22Rv1 (cell line): ENCODE data around the gene FATE1.

Source experiments
- ZFX ChIP-seq: fragments of 450-650 bp; IDR thresholded peaks from 2 replicates; pipeline ENCODE4 v1.6.1; 2017; ENCODE audit warnings: antibody characterized with exemption, borderline replicate concordance
- TF ChIP-seq, protein P1 (sequence below): fragments of 450-650 bp; IDR thresholded peaks from 2 replicates; pipeline ENCODE4 v1.5.1; 2017; ENCODE audit warnings: mild to moderate bottlenecking

DNA sequence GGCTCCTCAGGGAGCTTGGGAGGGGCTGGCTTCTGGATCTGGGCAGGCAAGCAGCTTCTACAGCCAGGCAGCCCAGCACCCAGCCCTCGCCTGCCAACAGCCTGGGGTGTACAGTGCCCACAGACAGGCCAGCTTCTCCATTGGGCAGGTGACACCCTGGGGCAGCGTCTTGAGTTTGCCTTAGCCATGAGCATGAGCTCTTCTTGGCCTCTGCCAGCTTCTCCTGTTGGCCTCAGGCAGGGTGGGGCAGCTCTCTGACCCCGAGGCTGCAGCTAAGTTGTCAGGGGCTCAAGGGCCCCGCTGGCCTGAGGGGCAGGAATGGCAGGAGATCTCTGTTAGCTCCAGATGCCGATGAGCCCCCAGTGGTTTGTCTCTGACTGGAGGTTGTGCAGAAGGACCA, 10.9 kb downstream of the FATE1 start:
- TF ChIP-seq, protein P1, sequence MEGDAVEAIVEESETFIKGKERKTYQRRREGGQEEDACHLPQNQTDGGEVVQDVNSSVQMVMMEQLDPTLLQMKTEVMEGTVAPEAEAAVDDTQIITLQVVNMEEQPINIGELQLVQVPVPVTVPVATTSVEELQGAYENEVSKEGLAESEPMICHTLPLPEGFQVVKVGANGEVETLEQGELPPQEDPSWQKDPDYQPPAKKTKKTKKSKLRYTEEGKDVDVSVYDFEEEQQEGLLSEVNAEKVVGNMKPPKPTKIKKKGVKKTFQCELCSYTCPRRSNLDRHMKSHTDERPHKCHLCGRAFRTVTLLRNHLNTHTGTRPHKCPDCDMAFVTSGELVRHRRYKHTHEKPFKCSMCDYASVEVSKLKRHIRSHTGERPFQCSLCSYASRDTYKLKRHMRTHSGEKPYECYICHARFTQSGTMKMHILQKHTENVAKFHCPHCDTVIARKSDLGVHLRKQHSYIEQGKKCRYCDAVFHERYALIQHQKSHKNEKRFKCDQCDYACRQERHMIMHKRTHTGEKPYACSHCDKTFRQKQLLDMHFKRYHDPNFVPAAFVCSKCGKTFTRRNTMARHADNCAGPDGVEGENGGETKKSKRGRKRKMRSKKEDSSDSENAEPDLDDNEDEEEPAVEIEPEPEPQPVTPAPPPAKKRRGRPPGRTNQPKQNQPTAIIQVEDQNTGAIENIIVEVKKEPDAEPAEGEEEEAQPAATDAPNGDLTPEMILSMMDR: no peak
- TF ChIP-seq ZFX: no peak
